Panc1 (cell line): Measurements from ENCODE around the gene ZNF672. TPM values are rescaled to one million over a fixed set of nuclear protein-coding genes. Genes with fewer than 3 reads are reported as not detected.

ENCODE experiments used
- ATAC-seq: fragments of 200-7000 bp; cut with Tn5 transposase; 2 replicates; pipeline ENCODE4 v1.9.1; 2020; ENCODE audit warnings: mild to moderate bottlenecking, moderate library complexity
- BruUV-seq: library from RNA; stranded (reverse); fragments of 400-500 nt; replicated peaks from 2 replicates; lab custom pipeline; 2021; lab: Mats Ljungman, UMichigan
- CTCF ChIA-PET: fragments of 300-600 bp; sonication (Branson Sonifier 250); formaldehyde crosslinking; loops from one replicate; lab custom pipeline; 2022; ENCODE audit warnings: antibody characterized with exemption; lab: Charles Lee
- POLR2A ChIA-PET: fragments of 300-600 bp; sonication (Branson Sonifier 250); formaldehyde crosslinking; loops from one replicate; lab custom pipeline; 2022; ENCODE audit warnings: antibody characterized with exemption; lab: Charles Lee
- DNase-seq: peaks from one replicate; pipeline ENCODE4 v3.0.0-alpha.2; 2010; ENCODE audit warnings: low read depth, low spot score
- H3K27ac ChIP-seq: 2 replicates; pipeline ENCODE4 v1.5.1; 2011; ENCODE audit warnings: mild to moderate bottlenecking, low read length, inconsistent platforms
- H3K27me3 ChIP-seq: fragments of 200-500 bp; sonication (Bioruptor generic); 2 replicates; pipeline ENCODE4 v1.6.0; 2014; ENCODE audit warnings: low read length, inconsistent platforms; ENCODE audit not compliant: control insufficient read depth, insufficient read depth
- H3K36me3 ChIP-seq: fragments of 200-500 bp; sonication (Bioruptor generic); 2 replicates; pipeline ENCODE4 v1.5.1; 2014; ENCODE audit warnings: inconsistent platforms, mild to moderate bottlenecking, low read length, moderate library complexity; ENCODE audit not compliant: control insufficient read depth, insufficient read depth
- H3K4me1 ChIP-seq: 2 replicates; pipeline ENCODE4 v1.5.1; 2011; ENCODE audit warnings: inconsistent platforms, mild to moderate bottlenecking, low read length, moderate library complexity; ENCODE audit not compliant: control insufficient read depth, insufficient read depth
- H3K4me3 ChIP-seq, 2 experiments: 2 replicates each; pipeline ENCODE4 v1.5.1; 2011 to 2012; ENCODE audit warnings: low read depth in 2 of 2, low read length in 2 of 2, mild to moderate bottlenecking in 2 of 2, inconsistent platforms in 1 of 2, moderate library complexity in 1 of 2
- H3K9me3 ChIP-seq: fragments of 200-500 bp; sonication (Bioruptor generic); 2 replicates; pipeline ENCODE4 v1.5.1; 2014; ENCODE audit warnings: low read depth, mild to moderate bottlenecking, inconsistent platforms, low read length, moderate library complexity; ENCODE audit not compliant: control insufficient read depth, insufficient read depth
- CTCF ChIP-seq: fragments of 450-650 bp; IDR thresholded peaks from 2 replicates; pipeline ENCODE4 v1.5.1; 2017; ENCODE audit warnings: mild to moderate bottlenecking
- POLR2AphosphoS5 ChIP-seq: IDR thresholded peaks from 2 replicates; pipeline ENCODE4 v1.6.1; 2012; ENCODE audit warnings: mild to moderate bottlenecking, low read depth, low read length, moderate library complexity
- REST ChIP-seq, 2 experiments: IDR thresholded peaks; 2 replicates each; pipeline ENCODE4 v1.6.1; 2011 to 2012; ENCODE audit warnings: low read depth in 2 of 2, control low read depth in 1 of 2, low read length in 1 of 2, mild to moderate bottlenecking in 1 of 2, moderate library complexity in 1 of 2; ENCODE audit not compliant: insufficient read depth in 1 of 2
- SIN3A ChIP-seq: IDR thresholded peaks from 2 replicates; pipeline ENCODE4 v1.6.1; 2012; ENCODE audit warnings: low read depth, mild to moderate bottlenecking, low read length, moderate library complexity, borderline replicate concordance; ENCODE audit not compliant: insufficient read depth
- TCF7L2 ChIP-seq: IDR thresholded peaks from 2 replicates; pipeline ENCODE4 v1.6.1; 2011; ENCODE audit warnings: mild to moderate bottlenecking, low read depth, low read length, inconsistent platforms
- in situ Hi-C: cut with HindIII; loops from 2 replicates; pipeline ENCODE4 v1.10.0; 2016; ENCODE audit warnings: low sequenced_read_pairs, low pct_unique_long_range_greater_than_20kb
- intact Hi-C: fragments of 100-400 bp; cut with micrococcal nuclease; formaldehyde crosslinking; loops from one replicate; pipeline ENCODE4 v1.10.0; 2022; ENCODE audit not compliant: unreplicated experiment
- total RNA-seq: library from RNA; stranded (reverse); gene quantifications from one replicate; pipeline ENCODE4 v1.2.1, GENCODE V29; 2021; ENCODE audit not compliant: unreplicated experiment

ZNF672 gene
- total RNA-seq, 1 experiment from 2014 or later, result 36.2 TPM

DNA sequence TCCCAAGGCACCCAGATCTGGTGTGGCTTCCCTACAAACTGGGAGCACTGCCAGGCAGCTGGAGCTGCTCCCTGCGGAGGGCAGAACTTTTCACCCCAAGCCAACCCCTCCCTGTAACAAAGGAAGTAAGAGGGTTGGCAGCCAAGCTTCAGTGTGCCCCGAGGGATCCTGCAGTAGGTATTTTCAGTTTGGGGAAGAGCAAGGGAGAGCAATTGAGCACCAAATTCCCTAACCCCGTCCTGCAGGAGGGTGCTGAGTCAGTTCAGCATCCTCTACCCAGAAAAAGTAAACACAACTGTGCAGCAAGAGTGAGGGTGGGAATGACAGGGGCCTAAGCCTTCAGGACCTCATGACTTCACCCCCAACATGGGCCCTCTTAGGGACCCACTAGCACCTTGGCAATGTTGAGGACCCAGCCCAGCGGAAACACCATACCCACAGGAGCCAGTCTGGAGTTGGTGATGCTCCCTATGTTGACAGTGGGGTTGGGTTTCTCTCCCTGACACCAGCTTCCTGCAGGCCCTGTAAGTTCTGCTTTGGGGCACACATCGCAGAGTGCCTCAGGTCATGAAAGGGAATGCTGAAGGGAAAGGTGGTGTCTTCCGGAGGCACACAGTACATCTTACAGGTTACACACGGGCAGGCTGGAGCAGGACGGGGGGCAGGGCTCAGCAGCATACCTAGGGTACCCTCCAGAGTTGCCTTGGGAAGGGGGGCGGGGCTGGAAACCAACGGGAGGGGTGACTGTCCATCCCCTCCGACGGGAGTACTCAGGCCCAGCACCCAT is 27.1 kb upstream of the ZNF672 start:
- intact Hi-C loops, result no loop called here
- in situ Hi-C loops, result no loop called here
- Histone ChIP-seq H3K27ac (no peak overlapping the region), H3K9me3 (no peaks in the 10 kb centered on the region), H3K4me1 (no peaks in the 10 kb centered on the region), H3K27me3 (no peaks in the 10 kb centered on the region), H3K36me3 (0 out of 2 replicates have a peak, but pooled peaks cover 3% of the 10 kb centered on the region), H3K4me3 (no peak overlapping the region)
- CTCF ChIA-PET, result no interaction called here
- ATAC-seq (no peak), DNase-seq (no peak)
- TF ChIP-seq TCF7L2, result no peak
- no peak for TF ChIP-seq SIN3A
- no peak for TF ChIP-seq CTCF
- no peak for TF ChIP-seq REST (IDR thresholded peaks at IDR 0.05; ENCODE audit: insufficient read depth in 1 of 2, low read depth in 2 of 2, low read length in 1 of 2)
- no peak for TF ChIP-seq POLR2AphosphoS5
- POLR2A ChIA-PET, result no interaction called here
- BruUV-seq, result TSS peak; percentile 47

- CTCF ChIA-PET, result no interaction called here
- H3K4me3 ChIP-seq, result no peak overlapping the region
- no peak overlapping the region for H3K27ac ChIP-seq
- in situ Hi-C loops (no loop called here), intact Hi-C loops (no loop called here)
- no peaks in the 10 kb centered on the region for H3K4me1 ChIP-seq
- TF ChIP-seq CTCF (no peak; the same call in 1 of the 2 replicates), TCF7L2 (no peak), POLR2AphosphoS5 (no peak), SIN3A (no peak), REST (IDR thresholded peaks at IDR 0.05; ENCODE audit: insufficient read depth in 1 of 2, low read depth in 2 of 2, low read length in 1 of 2) (no peak)
- H3K27me3 ChIP-seq, result no peaks in the 10 kb centered on the region
- 0 out of 2 replicates have a peak, but pooled peaks cover 3% of the 10 kb centered on the region for H3K36me3 ChIP-seq
- no TSS peak for BruUV-seq
- ATAC-seq, result peak; percentile 45; the same call in 1 of the 2 replicates
- POLR2A ChIA-PET, result no interaction called here
- H3K9me3 ChIP-seq, result no peaks in the 10 kb centered on the region
- DNase-seq, result no peak
Measured at GRCh38 chr1:248811514-248812490, 26.2 kb upstream of the ZNF672 start.
